Transverse colon (tissue), 4 donors: ENCODE results near the gene SRRM3.
"Not testable (repeated sequence)": the region's sequence is repeated elsewhere in the genome, so short reads cannot be mapped to it uniquely, and the experiment has no call there.

ENCODE experiments used
- EP300 ChIP-seq: sonication (generic); formaldehyde crosslinking; IDR thresholded peaks from one replicate; pipeline ENCODE4 v1.6.1; 2017; ENCODE audit warnings: antibody characterized with exemption, low read depth
- POLR2A ChIP-seq: fragments of 450-650 bp; IDR thresholded peaks from one replicate; pipeline ENCODE4 v1.6.1; 2016; ENCODE audit warnings: antibody characterized with exemption, mild to moderate bottlenecking, moderate library complexity
- POLR2AphosphoS5 ChIP-seq, 3 donors: sonication (generic); formaldehyde crosslinking; IDR thresholded peaks; one replicate each; pipeline ENCODE4 v1.6.1; 2016; ENCODE audit warnings: antibody characterized with exemption in 3 of 3
- TF ChIP-seq, protein P1 (sequence below), 5 experiments: fragments of 200-600 bp in 3 of 5; fragments of 450-650 bp in 2 of 5; sonication (generic) in 3 of 5; IDR thresholded peaks; 1 replicate in 2 of 5; 2 replicates in 3 of 5; pipeline ENCODE4 v1.5.1; 2016 to 2017; ENCODE audit warnings: antibody characterized with exemption in 5 of 5, inconsistent platforms in 3 of 5, mild to moderate bottlenecking in 2 of 5, moderate library complexity in 1 of 5

DNA sequence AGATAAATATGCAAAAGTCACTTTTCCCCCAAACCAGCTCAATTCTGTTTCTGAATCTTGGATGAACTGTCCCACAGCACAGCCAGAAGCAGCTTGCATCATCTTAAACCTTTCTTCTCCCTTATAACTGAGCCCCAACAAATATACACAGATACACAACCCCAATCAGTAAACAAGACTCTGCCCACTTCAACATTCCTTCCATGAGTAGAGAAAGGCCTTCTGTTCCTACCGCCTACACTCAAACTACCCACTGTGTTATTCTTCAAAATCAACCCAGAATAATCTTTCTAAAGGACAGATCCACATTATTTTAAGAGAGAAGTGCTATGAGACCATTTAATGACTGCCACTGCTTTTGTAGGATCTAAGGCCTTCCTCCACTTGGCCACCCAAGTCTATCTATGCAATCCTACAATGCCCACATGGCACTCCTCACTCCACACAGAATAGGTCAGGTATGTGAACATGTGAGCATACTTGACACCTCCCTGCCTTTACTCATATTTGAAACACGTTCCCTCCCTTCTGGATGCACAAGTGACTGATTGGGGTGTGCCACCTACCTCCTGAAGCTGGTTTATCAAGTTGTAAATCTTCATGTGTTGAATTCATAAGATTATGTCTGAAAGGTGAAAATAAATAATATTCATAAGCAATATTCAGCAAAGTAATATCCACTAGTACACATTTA lies 44.6 kb upstream of the SRRM3 start:
- TF ChIP-seq, protein P1, sequence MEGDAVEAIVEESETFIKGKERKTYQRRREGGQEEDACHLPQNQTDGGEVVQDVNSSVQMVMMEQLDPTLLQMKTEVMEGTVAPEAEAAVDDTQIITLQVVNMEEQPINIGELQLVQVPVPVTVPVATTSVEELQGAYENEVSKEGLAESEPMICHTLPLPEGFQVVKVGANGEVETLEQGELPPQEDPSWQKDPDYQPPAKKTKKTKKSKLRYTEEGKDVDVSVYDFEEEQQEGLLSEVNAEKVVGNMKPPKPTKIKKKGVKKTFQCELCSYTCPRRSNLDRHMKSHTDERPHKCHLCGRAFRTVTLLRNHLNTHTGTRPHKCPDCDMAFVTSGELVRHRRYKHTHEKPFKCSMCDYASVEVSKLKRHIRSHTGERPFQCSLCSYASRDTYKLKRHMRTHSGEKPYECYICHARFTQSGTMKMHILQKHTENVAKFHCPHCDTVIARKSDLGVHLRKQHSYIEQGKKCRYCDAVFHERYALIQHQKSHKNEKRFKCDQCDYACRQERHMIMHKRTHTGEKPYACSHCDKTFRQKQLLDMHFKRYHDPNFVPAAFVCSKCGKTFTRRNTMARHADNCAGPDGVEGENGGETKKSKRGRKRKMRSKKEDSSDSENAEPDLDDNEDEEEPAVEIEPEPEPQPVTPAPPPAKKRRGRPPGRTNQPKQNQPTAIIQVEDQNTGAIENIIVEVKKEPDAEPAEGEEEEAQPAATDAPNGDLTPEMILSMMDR (IDR thresholded peaks at IDR 0.05) = not testable (repeated sequence)
- TF ChIP-seq POLR2A; POLR2AphosphoS5 (IDR thresholded peaks at IDR 0.05); EP300: not testable (repeated sequence)
